ENCODE measurements around the gene KCTD1. TPM values are rescaled to one million over a fixed set of nuclear protein-coding genes. Genes with fewer than 3 reads are reported as not detected.

KCTD1 gene
- total and polyA plus RNA-seq, 2 of the 8 experiments (the other 6 are each of a cell fraction or from before 2014, with no cell fraction given), result 7.7 to 14.0 TPM

GRCh38 chr18:26460449-26461091 lies 87.8 kb downstream of the KCTD1 start:
- H3K4me2 ChIP-seq (ENCODE audit: insufficient read depth in 1 of 2, low read depth in 2 of 2, low read length in 2 of 2), result no peak overlapping the region
- no peak overlapping the region for H2BK15ac ChIP-seq (ENCODE audit: low read length)
- no peaks in the 10 kb centered on the region for H3K23me2 ChIP-seq (ENCODE audit: low read depth, low read length)
- H3K9me3 ChIP-seq (ENCODE audit: insufficient read depth in 2 of 2, low read depth in 1 of 2, low read length in 1 of 2), result no peaks in the 10 kb centered on the region
- TF ChIP-seq SIX5 (IDR thresholded peaks at IDR 0.05; ENCODE audit: low read depth, low read length) (no peak), PHF8 (conservative IDR thresholded peaks at IDR 0.05; ENCODE audit: low read depth, low read length) (no peak), RAD21 (IDR thresholded peaks at IDR 0.05 in 1 of 2, conservative IDR thresholded peaks at IDR 0.05 in 1 of 2; ENCODE audit: low read depth in 2 of 2, low read length in 2 of 2) (no peak), SP1 (IDR thresholded peaks at IDR 0.05; ENCODE audit: low read depth, low read length) (no peak), TAF1 (IDR thresholded peaks at IDR 0.05; ENCODE audit: low read depth, low read length) (no peak), BRCA1 (IDR thresholded peaks at IDR 0.05; ENCODE audit: low read depth, low read length) (no peak), MAX (IDR thresholded peaks at IDR 0.05) (no peak), ATF2 (IDR thresholded peaks at IDR 0.05; ENCODE audit: low read length) (no peak), EP300 (IDR thresholded peaks at IDR 0.05; ENCODE audit: borderline replicate concordance in 1 of 2, low read depth in 2 of 2, low read length in 2 of 2) (no peak)
- ChIA-PET CTCF (ENCODE audit: partially characterized antibody) (interaction anchor here (0.6 to 4.8 kb wide), 9 partner anchors 8 to 161 kb away, joined by 3 to 22 read pairs (median 5); no protein-coding TSS in a partner anchor), POLR2A (ENCODE audit: partially characterized antibody) (interaction anchor here (1.2 kb wide), 1 partner anchor 89 kb away, joined by 4 read pairs; no protein-coding TSS in a partner anchor)
- H4K91ac ChIP-seq (replicated peaks; ENCODE audit: insufficient read length, low read length), result no peak overlapping the region
- no peak for FAIRE-seq
- no peak overlapping the region for H2BK20ac ChIP-seq (ENCODE audit: low read length)
- no peak overlapping the region for H4K8ac ChIP-seq (ENCODE audit: extremely low read depth, insufficient read depth, low read length)
- H2BK5ac ChIP-seq (ENCODE audit: low read depth, low read length), result no peak overlapping the region
- DNase-seq (ENCODE audit: low read depth in 1 of 2, low spot score in 2 of 2), result no peak
- H2BK120ac ChIP-seq (replicated peaks; ENCODE audit: low read depth, low read length), result no peak overlapping the region
- no peak overlapping the region for H2AK5ac ChIP-seq (ENCODE audit: low read depth, low read length)
- H3K79me2 ChIP-seq (ENCODE audit: control insufficient read depth in 1 of 2, insufficient read depth in 2 of 2, low read length in 2 of 2), result no peaks in the 10 kb centered on the region
- 91% methylated on average over 4 of the region's 4 CpGs; no CpG with 5 or more reads in 1 of the 2 experiments for WGBS, 2 experiments (ENCODE audit: extremely low coverage in 1 of 2, insufficient coverage in 1 of 2, insufficient read length in 1 of 2, insufficient replicate concordance in 2 of 2, low coverage in 1 of 2, low lambda C conversion rate in 2 of 2, missing lambda C conversion rate in 1 of 2)
- no peak overlapping the region for H3K56ac ChIP-seq (replicated peaks; ENCODE audit: insufficient read length, low read depth, low read length)
- no peaks in the 10 kb centered on the region; a peak in 1 of 8 replicates for H3K36me3 ChIP-seq (ENCODE audit: control insufficient read depth in 2 of 4, insufficient read depth in 4 of 4, low read length in 3 of 4)
- no peak overlapping the region for H3K4ac ChIP-seq (replicated peaks; ENCODE audit: insufficient read length, low read depth, low read length)
- peaks cover 0 to 7% (median 5%) of the 10 kb centered on the region in 4 experiments; a peak in 3 of 7 replicates for H3K27me3 ChIP-seq (replicated peaks in 1 of 4; ENCODE audit: control insufficient read depth in 3 of 4, extremely low read depth in 1 of 4, insufficient read depth in 3 of 4, low read length in 3 of 4)
- no peak overlapping the region for H3K23ac ChIP-seq (ENCODE audit: insufficient read length)
- H3K4me3 ChIP-seq (ENCODE audit: extremely low read depth in 1 of 4, insufficient read depth in 2 of 4, low read depth in 3 of 4, low read length in 4 of 4), result no peak overlapping the region
- H3K9ac ChIP-seq (replicated peaks in 1 of 4; ENCODE audit: extremely low read depth in 1 of 4, low read depth in 3 of 4, low read length in 3 of 4), result no peak overlapping the region
- H2AFZ ChIP-seq (ENCODE audit: low read length), result no peak overlapping the region
- no peak overlapping the region for H4K5ac ChIP-seq (ENCODE audit: insufficient read length, low read depth, low read length)
- no peak overlapping the region for H3K14ac ChIP-seq (ENCODE audit: insufficient read length)
- no peaks in the 10 kb centered on the region for H3K79me1 ChIP-seq (ENCODE audit: low read depth, low read length)
- no peaks in the 10 kb centered on the region for H4K20me1 ChIP-seq (replicated peaks in 1 of 2; ENCODE audit: control insufficient read depth in 1 of 2, insufficient read depth in 2 of 2, low read length in 2 of 2)
- no peak overlapping the region for H3K18ac ChIP-seq (ENCODE audit: extremely low read depth, low read length)
- H3K4me1 ChIP-seq (replicated peaks in 1 of 4; ENCODE audit: control insufficient read depth in 3 of 4, insufficient read depth in 4 of 4, low read length in 3 of 4), result peaks cover 3 to 8% (median 7%) of the 10 kb centered on the region in 4 experiments
- no peak overlapping the region for H2BK12ac ChIP-seq (ENCODE audit: low read depth, low read length)
- no peak overlapping the region for H3K27ac ChIP-seq (ENCODE audit: low read depth, low read length)

All from H1 (cell line).